Nephron (organoid): Measurements from ENCODE around the gene NOP56.
A peak's percentile ranks its signal among the peaks of the same experiment; 100 is the strongest.

Experiments
- H3K27ac Mint-ChIP-seq, 3 experiments: 2 replicates each; pipeline ENCODE4 v1.8.0; 2020; ENCODE audit warnings: mixed read lengths in 3 of 3, mild to moderate bottlenecking in 2 of 3, moderate library complexity in 1 of 3
- H3K27me3 Mint-ChIP-seq: 2 replicates; pipeline ENCODE4 v1.8.0; 2021; ENCODE audit warnings: low read depth, mild to moderate bottlenecking, moderate library complexity, mixed read lengths
- H3K36me3 Mint-ChIP-seq: 2 replicates; pipeline ENCODE4 v1.8.0; 2020; ENCODE audit warnings: low read depth, mixed read lengths
- H3K4me1 Mint-ChIP-seq: 2 replicates; pipeline ENCODE4 v1.8.0; 2020; ENCODE audit warnings: mixed read lengths
- H3K4me3 Mint-ChIP-seq, 3 experiments: 2 replicates each; pipeline ENCODE4 v1.8.0; 2020; ENCODE audit warnings: mild to moderate bottlenecking in 3 of 3, mixed read lengths in 3 of 3, moderate library complexity in 2 of 3
- H3K9me3 Mint-ChIP-seq: 2 replicates; pipeline ENCODE4 v1.8.0; 2020; ENCODE audit warnings: mixed read lengths
- CTCF ChIP-seq, 3 experiments: fragments of 200-600 bp; sonication (generic); IDR thresholded peaks; one replicate each; pipeline ENCODE4 v1.5.0; 2021; ENCODE audit warnings: antibody characterized with exemption in 3 of 3; ENCODE audit not compliant: unreplicated experiment in 3 of 3

The NOP56 gene

GRCh38 chr20:2655331-2656116, 3.1 kb downstream of the NOP56 start:
- Mint-ChIP-seq H3K36me3 (peaks cover 69% of the 10 kb centered on the region), H3K27me3 (no peaks in the 10 kb centered on the region), H3K4me3 (peak overlapping the region; percentile 40 to 94 (median 50)), H3K27ac (no peak overlapping the region), H3K9me3 (no peaks in the 10 kb centered on the region), H3K4me1 (peaks cover 13% of the 10 kb centered on the region)
- TF ChIP-seq CTCF (IDR thresholded peaks at IDR 0.05; ENCODE audit: unreplicated experiment in 3 of 3): no peak

- peaks cover 13% of the 10 kb centered on the region for H3K4me1 Mint-ChIP-seq
- H3K27me3 Mint-ChIP-seq: no peaks in the 10 kb centered on the region
- H3K9me3 Mint-ChIP-seq: no peaks in the 10 kb centered on the region
- H3K4me3 Mint-ChIP-seq: peak overlapping the region in 2 of 3 experiments; percentile 50 to 67
- peaks cover 79% of the 10 kb centered on the region for H3K36me3 Mint-ChIP-seq
- no peak overlapping the region for H3K27ac Mint-ChIP-seq
- no peak for TF ChIP-seq CTCF (IDR thresholded peaks at IDR 0.05; ENCODE audit: unreplicated experiment in 3 of 3)
Observed at GRCh38 chr20:2656471-2657117, 4.2 kb downstream of the NOP56 start.

GRCh38 chr20:2657241-2657640, 4.8 kb downstream of the NOP56 start:
- TF ChIP-seq CTCF (IDR thresholded peaks at IDR 0.05; ENCODE audit: unreplicated experiment in 3 of 3): no peak
- Mint-ChIP-seq H3K36me3 (peaks cover 85% of the 10 kb centered on the region), H3K9me3 (no peaks in the 10 kb centered on the region), H3K27me3 (no peaks in the 10 kb centered on the region), H3K4me1 (peaks cover 18% of the 10 kb centered on the region), H3K27ac (no peak overlapping the region), H3K4me3 (peak overlapping the region in 2 of 3 experiments; percentile 55 to 67)

- Mint-ChIP-seq H3K4me3 (peak overlapping the region in 1 of 3 experiments; percentile 67), H3K27ac (no peak overlapping the region), H3K4me1 (peaks cover 21% of the 10 kb centered on the region), H3K27me3 (no peaks in the 10 kb centered on the region), H3K36me3 (peaks cover 87% of the 10 kb centered on the region), H3K9me3 (no peaks in the 10 kb centered on the region)
- no peak for TF ChIP-seq CTCF (IDR thresholded peaks at IDR 0.05; ENCODE audit: unreplicated experiment in 3 of 3)
Observed at GRCh38 chr20:2657674-2658073, 5.2 kb downstream of the NOP56 start.

- no peak for TF ChIP-seq CTCF (IDR thresholded peaks at IDR 0.05; ENCODE audit: unreplicated experiment in 3 of 3)
- Mint-ChIP-seq H3K9me3 (no peaks in the 10 kb centered on the region), H3K4me3 (peak overlapping the region; percentile 30 to 71 (median 58)), H3K4me1 (peaks cover 21% of the 10 kb centered on the region), H3K36me3 (peaks cover 84% of the 10 kb centered on the region), H3K27ac (no peak overlapping the region), H3K27me3 (no peaks in the 10 kb centered on the region)
Observed at GRCh38 chr20:2658414-2659354, 6.3 kb downstream of the NOP56 start.
